ENCODE data around the gene BLZF1.

DNA sequence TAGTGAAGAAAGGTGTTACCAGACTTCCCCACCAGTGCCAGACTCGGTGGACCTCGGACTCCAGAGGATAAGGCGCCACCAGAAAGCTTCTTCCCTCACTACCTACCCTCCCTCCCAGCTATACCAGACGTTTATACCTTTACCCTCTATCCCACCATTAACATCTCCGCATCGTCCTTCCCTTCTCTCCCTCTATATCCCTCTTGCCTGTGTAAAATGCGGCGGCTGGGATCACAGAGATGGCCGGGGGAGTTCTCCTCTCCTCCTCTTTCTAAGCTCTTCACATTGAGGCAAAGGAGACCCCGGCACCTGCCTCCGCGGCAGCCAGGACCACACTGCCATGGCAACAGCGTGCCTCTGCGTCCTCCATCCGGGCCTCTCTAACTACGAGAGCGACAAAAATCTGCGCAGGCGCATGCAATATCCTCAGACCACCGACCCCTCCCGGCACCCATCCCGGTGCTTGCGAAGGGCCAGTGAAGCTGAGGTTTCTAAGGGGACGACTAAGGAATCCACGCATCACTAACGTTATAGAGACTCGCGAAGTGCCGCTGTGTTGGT lies 59.2 kb downstream of the BLZF1 start, which contains the start of gene CCDC181:
- TF ChIP-seq, protein P1, sequence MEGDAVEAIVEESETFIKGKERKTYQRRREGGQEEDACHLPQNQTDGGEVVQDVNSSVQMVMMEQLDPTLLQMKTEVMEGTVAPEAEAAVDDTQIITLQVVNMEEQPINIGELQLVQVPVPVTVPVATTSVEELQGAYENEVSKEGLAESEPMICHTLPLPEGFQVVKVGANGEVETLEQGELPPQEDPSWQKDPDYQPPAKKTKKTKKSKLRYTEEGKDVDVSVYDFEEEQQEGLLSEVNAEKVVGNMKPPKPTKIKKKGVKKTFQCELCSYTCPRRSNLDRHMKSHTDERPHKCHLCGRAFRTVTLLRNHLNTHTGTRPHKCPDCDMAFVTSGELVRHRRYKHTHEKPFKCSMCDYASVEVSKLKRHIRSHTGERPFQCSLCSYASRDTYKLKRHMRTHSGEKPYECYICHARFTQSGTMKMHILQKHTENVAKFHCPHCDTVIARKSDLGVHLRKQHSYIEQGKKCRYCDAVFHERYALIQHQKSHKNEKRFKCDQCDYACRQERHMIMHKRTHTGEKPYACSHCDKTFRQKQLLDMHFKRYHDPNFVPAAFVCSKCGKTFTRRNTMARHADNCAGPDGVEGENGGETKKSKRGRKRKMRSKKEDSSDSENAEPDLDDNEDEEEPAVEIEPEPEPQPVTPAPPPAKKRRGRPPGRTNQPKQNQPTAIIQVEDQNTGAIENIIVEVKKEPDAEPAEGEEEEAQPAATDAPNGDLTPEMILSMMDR (IDR thresholded peaks at IDR 0.05) = no peak
- TF ChIP-seq EZH2 (IDR thresholded peaks at IDR 0.05; ENCODE audit: borderline replicate concordance, insufficient read depth, low read depth, low read length, poor library complexity, severe bottlenecking) = no peak
